ENCODE measurements around the gene KIAA0408. TPM values are rescaled to one million over a fixed set of nuclear protein-coding genes. Genes with fewer than 3 reads are reported as not detected.

KIAA0408 gene
- total and polyA plus RNA-seq, 2 of the 8 experiments (the other 6 are each of a cell fraction or from before 2014, with no cell fraction given), result 3.3 to 10.8 TPM

DNA sequence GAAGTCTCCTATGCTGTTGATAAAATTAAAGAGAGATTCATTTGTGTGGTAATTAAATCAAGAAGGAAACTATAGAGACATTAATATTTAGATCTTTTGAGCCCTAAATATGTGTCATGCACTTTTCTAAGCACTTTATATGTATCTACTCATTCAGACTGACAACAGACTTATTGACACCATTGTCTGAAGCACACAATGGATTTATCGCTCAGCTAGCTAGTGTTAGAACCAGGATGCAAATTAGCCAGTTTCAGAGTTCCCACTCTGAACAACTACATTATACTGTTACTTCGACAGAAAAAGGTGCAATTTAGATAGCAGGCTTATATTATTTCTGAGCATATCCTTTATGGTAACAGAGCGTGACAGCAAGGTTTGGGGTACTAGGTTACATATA lies 27.7 kb upstream of the KIAA0408 start (continued):
- TF ChIP-seq, protein P1, sequence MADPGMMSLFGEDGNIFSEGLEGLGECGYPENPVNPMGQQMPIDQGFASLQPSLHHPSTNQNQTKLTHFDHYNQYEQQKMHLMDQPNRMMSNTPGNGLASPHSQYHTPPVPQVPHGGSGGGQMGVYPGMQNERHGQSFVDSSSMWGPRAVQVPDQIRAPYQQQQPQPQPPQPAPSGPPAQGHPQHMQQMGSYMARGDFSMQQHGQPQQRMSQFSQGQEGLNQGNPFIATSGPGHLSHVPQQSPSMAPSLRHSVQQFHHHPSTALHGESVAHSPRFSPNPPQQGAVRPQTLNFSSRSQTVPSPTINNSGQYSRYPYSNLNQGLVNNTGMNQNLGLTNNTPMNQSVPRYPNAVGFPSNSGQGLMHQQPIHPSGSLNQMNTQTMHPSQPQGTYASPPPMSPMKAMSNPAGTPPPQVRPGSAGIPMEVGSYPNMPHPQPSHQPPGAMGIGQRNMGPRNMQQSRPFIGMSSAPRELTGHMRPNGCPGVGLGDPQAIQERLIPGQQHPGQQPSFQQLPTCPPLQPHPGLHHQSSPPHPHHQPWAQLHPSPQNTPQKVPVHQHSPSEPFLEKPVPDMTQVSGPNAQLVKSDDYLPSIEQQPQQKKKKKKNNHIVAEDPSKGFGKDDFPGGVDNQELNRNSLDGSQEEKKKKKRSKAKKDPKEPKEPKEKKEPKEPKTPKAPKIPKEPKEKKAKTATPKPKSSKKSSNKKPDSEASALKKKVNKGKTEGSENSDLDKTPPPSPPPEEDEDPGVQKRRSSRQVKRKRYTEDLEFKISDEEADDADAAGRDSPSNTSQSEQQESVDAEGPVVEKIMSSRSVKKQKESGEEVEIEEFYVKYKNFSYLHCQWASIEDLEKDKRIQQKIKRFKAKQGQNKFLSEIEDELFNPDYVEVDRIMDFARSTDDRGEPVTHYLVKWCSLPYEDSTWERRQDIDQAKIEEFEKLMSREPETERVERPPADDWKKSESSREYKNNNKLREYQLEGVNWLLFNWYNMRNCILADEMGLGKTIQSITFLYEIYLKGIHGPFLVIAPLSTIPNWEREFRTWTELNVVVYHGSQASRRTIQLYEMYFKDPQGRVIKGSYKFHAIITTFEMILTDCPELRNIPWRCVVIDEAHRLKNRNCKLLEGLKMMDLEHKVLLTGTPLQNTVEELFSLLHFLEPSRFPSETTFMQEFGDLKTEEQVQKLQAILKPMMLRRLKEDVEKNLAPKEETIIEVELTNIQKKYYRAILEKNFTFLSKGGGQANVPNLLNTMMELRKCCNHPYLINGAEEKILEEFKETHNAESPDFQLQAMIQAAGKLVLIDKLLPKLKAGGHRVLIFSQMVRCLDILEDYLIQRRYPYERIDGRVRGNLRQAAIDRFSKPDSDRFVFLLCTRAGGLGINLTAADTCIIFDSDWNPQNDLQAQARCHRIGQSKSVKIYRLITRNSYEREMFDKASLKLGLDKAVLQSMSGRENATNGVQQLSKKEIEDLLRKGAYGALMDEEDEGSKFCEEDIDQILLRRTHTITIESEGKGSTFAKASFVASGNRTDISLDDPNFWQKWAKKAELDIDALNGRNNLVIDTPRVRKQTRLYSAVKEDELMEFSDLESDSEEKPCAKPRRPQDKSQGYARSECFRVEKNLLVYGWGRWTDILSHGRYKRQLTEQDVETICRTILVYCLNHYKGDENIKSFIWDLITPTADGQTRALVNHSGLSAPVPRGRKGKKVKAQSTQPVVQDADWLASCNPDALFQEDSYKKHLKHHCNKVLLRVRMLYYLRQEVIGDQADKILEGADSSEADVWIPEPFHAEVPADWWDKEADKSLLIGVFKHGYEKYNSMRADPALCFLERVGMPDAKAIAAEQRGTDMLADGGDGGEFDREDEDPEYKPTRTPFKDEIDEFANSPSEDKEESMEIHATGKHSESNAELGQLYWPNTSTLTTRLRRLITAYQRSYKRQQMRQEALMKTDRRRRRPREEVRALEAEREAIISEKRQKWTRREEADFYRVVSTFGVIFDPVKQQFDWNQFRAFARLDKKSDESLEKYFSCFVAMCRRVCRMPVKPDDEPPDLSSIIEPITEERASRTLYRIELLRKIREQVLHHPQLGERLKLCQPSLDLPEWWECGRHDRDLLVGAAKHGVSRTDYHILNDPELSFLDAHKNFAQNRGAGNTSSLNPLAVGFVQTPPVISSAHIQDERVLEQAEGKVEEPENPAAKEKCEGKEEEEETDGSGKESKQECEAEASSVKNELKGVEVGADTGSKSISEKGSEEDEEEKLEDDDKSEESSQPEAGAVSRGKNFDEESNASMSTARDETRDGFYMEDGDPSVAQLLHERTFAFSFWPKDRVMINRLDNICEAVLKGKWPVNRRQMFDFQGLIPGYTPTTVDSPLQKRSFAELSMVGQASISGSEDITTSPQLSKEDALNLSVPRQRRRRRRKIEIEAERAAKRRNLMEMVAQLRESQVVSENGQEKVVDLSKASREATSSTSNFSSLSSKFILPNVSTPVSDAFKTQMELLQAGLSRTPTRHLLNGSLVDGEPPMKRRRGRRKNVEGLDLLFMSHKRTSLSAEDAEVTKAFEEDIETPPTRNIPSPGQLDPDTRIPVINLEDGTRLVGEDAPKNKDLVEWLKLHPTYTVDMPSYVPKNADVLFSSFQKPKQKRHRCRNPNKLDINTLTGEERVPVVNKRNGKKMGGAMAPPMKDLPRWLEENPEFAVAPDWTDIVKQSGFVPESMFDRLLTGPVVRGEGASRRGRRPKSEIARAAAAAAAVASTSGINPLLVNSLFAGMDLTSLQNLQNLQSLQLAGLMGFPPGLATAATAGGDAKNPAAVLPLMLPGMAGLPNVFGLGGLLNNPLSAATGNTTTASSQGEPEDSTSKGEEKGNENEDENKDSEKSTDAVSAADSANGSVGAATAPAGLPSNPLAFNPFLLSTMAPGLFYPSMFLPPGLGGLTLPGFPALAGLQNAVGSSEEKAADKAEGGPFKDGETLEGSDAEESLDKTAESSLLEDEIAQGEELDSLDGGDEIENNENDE (IDR thresholded peaks at IDR 0.05; ENCODE audit: insufficient replicate concordance, low read length), result no peak
- TF ChIP-seq, protein P2, sequence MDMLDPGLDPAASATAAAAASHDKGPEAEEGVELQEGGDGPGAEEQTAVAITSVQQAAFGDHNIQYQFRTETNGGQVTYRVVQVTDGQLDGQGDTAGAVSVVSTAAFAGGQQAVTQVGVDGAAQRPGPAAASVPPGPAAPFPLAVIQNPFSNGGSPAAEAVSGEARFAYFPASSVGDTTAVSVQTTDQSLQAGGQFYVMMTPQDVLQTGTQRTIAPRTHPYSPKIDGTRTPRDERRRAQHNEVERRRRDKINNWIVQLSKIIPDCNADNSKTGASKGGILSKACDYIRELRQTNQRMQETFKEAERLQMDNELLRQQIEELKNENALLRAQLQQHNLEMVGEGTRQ (IDR thresholded peaks at IDR 0.05; ENCODE audit: low read length), result no peak
- TF ChIP-seq RNF2 (IDR thresholded peaks at IDR 0.05; ENCODE audit: borderline replicate concordance, low read depth, low read length, missing control alignments, poor library complexity, severe bottlenecking), result no peak
- TF ChIP-seq SP2 (IDR thresholded peaks at IDR 0.05; ENCODE audit: low read length), result no peak
- TF ChIP-seq KDM1A (IDR thresholded peaks at IDR 0.05; ENCODE audit: borderline replicate concordance, low read length), result no peak
- no peak for TF ChIP-seq NANOG (IDR thresholded peaks at IDR 0.05; ENCODE audit: insufficient read depth, low read depth, low read length, poor library complexity, severe bottlenecking)
- TF ChIP-seq, protein P3, sequence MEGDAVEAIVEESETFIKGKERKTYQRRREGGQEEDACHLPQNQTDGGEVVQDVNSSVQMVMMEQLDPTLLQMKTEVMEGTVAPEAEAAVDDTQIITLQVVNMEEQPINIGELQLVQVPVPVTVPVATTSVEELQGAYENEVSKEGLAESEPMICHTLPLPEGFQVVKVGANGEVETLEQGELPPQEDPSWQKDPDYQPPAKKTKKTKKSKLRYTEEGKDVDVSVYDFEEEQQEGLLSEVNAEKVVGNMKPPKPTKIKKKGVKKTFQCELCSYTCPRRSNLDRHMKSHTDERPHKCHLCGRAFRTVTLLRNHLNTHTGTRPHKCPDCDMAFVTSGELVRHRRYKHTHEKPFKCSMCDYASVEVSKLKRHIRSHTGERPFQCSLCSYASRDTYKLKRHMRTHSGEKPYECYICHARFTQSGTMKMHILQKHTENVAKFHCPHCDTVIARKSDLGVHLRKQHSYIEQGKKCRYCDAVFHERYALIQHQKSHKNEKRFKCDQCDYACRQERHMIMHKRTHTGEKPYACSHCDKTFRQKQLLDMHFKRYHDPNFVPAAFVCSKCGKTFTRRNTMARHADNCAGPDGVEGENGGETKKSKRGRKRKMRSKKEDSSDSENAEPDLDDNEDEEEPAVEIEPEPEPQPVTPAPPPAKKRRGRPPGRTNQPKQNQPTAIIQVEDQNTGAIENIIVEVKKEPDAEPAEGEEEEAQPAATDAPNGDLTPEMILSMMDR (IDR thresholded peaks at IDR 0.05; ENCODE audit: control extremely low read depth in 1 of 3, insufficient read depth in 1 of 3, low read depth in 1 of 3, low read length in 3 of 3), result no peak

All from H1 (cell line).